Mononuclear cell (primary cell): ENCODE data around the gene FXYD6. TPM values are rescaled to one million over a fixed set of nuclear protein-coding genes. Genes with fewer than 3 reads are reported as not detected.

Experiments used
- H3K27me3 ChIP-seq: 2 replicates; pipeline ENCODE4 v1.6.0; 2011; ENCODE audit warnings: low read length, control low read depth; ENCODE audit not compliant: insufficient read depth
- H3K4me1 ChIP-seq: 2 replicates; pipeline ENCODE4 v1.5.1; 2011; ENCODE audit warnings: mild to moderate bottlenecking, low read length, control low read depth; ENCODE audit not compliant: insufficient read depth
- H3K4me3 ChIP-seq: 2 replicates; pipeline ENCODE4 v1.5.1; 2011; ENCODE audit warnings: mild to moderate bottlenecking, low read length, moderate library complexity
- H3K9me3 ChIP-seq: 2 replicates; pipeline ENCODE4 v1.5.1; 2011; ENCODE audit warnings: low read depth, mild to moderate bottlenecking, control low read depth, low read length
- total RNA-seq: library from RNA; depleted of rRNA; stranded (reverse); fragments of >200 nt; gene quantifications from one replicate; pipeline ENCODE4 v1.2.3, GENCODE V29; 2012

The FXYD6 gene
- total RNA-seq, 1 donor, result 12.1 TPM

DNA sequence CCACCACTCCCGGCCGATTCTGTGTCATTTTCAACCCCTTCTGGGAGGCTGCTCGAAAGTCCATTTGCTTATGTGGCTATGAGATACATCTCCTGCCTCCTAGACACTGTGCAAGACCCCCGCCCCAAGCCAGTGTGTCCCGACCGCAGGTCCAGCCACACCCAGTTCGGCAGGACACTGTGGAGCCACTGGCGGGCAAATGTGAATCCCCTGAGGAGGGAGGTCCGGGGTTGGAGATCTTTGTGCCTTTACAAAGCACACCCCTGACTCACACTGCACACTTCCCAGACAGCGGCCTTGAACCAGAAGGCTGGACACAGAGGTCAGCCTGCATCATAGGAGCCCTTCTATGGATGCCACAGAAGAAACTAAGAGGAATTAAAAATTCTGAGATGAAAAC, 17.4 kb downstream of the FXYD6 start:
- no peaks in the 10 kb centered on the region for H3K27me3 ChIP-seq
- peaks cover 13% of the 10 kb centered on the region for H3K4me1 ChIP-seq
- no peaks in the 10 kb centered on the region for H3K9me3 ChIP-seq
- no peak overlapping the region for H3K4me3 ChIP-seq

DNA sequence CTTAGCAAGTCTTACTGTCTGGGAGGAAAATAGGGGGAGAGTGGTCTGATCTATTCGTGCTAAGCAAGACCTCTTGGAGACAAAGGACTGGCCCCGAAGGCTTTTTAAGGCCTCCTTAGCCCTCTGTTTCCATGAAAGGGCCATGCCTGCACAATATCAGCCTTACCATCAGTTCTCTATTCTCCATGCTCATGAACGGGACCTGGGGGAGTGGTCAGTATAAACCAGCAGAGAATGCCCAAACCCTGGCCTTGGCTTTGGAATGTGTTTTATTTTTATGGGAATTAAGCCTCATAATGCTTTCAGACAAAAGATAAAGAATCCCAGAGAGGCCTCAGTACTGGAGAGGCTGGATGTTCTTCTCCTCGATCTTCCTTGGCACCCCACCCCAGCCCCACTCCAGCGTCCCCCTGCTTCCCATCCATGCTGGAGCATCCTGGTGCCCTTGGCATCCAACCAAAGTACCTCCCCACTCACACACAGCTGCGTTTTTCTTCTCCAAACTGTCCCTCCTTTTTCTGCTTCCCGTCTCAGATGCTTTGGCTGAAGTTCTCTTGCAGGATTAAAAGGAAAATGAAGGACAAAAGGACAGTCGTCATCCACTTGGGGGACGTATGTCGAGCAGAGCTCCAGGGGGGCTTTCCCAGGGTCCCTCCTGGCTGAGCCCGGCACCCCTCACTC, 18.6 kb downstream of the FXYD6 start:
- H3K4me3 ChIP-seq, result no peak overlapping the region
- peaks cover 2% of the 10 kb centered on the region for H3K9me3 ChIP-seq
- peaks cover 13% of the 10 kb centered on the region for H3K4me1 ChIP-seq
- H3K27me3 ChIP-seq, result peaks cover 3% of the 10 kb centered on the region

DNA sequence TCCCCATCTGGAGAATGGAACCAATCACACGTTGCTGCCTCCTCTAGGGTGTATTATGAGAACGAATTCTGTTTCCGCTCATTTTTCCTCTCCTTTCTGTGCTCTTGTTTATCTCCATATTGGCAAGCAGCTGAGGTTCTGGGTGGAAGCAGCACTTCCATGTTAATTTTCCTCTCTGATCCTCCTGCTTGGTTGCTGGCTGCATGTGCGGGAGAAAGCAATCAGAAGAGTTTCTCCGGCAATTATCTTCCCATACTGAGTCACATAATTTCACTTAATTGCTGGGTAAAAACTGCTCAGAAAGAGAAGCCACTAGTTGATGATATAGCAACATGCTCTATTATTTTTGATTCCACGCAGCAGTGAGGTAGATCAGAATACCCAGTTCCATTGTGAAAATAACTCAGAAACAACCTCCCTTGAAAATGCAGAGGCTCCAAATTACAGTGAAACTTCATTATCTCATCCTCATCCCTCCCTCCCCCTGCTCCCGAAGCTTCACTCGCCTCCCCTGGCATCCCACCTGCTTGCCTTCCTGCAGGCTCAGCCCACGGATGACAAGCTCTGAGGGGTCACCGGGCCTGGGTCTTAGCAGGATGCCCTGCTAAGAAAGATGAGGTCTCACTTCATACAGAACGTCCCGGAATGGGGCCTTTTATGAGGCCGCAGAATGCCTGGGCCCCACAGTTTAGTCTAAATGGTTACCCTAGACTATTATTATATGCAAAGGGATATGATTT, 20.4 kb downstream of the FXYD6 start:
- H3K4me1 ChIP-seq, result peaks cover 8% of the 10 kb centered on the region
- peaks cover 4% of the 10 kb centered on the region for H3K27me3 ChIP-seq
- H3K4me3 ChIP-seq, result no peak overlapping the region
- peaks cover 8% of the 10 kb centered on the region for H3K9me3 ChIP-seq

DNA sequence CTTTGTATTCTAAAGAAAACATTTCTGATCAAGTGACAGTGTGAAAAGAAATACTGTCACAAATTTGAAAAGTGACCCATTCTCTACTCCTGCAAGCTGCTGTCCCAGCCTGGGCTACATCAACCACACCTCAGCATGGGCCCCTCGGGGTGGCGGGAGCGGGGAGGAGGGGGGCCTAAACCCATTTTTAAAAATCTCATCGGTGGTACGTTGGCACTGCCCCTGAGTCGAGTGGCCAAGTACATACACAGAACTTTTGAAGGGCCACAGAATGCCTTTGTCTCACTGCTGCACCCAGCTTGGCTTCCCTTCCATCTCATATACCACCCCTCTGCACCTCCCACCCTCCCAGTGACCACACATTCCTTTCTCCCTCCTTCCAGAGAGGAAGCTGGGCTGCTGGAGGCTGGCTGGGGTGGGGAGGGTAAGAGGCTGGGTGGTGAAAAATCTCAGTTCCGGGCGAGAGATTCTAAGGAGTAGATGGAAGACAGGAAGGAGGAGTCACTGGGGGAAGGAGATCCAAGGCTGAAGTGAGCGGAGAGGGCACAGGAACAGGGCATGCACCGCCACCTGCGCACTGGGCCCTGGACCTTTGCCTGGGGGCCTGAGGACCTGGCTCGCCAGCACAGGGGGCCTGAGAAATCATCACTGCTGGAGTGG, 21.1 kb downstream of the FXYD6 start:
- Histone ChIP-seq H3K27me3 (peaks cover 6% of the 10 kb centered on the region), H3K4me3 (no peak overlapping the region), H3K9me3 (peaks cover 8% of the 10 kb centered on the region), H3K4me1 (peaks cover 8% of the 10 kb centered on the region)

DNA sequence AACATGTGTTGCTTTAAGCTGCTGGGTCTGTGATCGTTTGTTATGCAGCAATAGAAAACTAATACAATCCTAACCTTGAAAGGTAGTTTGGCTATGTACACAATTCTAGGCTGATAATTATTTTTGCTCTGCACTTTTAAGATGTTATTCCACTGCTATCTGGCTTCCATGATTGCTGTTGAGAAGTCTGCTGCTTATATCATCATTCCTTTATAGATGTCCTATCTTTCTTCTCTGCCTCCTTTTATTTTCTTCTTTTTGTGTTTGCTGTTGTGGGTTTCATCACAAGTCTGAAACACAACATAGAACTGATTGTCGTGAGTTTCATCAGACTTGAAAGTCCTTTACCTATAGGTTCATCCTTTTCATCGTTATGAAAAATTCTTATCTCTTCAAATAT, 24.1 kb downstream of the FXYD6 start:
- no peak overlapping the region for H3K4me3 ChIP-seq
- peaks cover 4% of the 10 kb centered on the region for H3K4me1 ChIP-seq
- peaks cover 8% of the 10 kb centered on the region for H3K9me3 ChIP-seq
- peaks cover 6% of the 10 kb centered on the region for H3K27me3 ChIP-seq

DNA sequence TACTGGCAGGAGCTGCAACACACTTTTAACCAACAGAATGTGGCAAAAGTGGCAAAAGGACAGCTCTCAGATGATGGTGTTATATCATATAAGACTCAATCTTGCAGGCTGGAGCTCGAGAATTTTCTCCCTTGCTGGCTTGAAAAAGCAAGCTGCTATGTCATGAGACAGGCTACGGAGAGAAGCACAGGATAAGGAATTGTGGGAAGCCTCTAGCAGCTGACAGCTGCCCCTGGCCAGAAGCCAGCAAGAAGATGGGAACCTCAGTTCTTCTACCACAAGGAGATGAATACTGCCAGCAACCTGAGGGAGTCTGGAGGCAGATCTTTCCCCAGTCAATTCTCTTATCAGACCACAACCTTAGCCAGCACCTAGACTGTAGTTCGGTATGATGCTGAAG, 24.6 kb downstream of the FXYD6 start:
- no peaks in the 10 kb centered on the region for H3K4me1 ChIP-seq
- H3K9me3 ChIP-seq, result peaks cover 8% of the 10 kb centered on the region
- peaks cover 6% of the 10 kb centered on the region for H3K27me3 ChIP-seq
- no peak overlapping the region for H3K4me3 ChIP-seq

DNA sequence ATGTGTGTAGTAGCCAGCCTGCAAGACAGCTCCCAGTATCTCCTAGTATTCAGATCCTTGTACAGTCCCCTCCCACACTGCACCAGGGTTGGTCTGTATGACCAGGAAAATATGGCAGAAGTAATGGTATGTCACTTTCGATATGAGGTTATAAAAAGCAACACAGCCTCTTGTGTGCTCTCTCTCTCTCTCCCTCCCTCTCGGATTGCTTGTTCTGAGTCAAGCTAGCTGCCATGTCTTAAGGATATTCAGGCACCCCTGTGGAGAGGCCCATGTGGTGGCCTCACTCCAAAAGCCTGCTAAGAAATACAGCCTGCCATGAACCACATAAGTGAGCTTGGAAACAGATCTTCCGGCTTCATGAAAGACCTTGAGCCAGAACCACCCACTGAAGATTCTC, 25.4 kb downstream of the FXYD6 start:
- no peaks in the 10 kb centered on the region for H3K4me1 ChIP-seq
- peaks cover 6% of the 10 kb centered on the region for H3K27me3 ChIP-seq
- peaks cover 8% of the 10 kb centered on the region for H3K9me3 ChIP-seq
- H3K4me3 ChIP-seq, result no peak overlapping the region

DNA sequence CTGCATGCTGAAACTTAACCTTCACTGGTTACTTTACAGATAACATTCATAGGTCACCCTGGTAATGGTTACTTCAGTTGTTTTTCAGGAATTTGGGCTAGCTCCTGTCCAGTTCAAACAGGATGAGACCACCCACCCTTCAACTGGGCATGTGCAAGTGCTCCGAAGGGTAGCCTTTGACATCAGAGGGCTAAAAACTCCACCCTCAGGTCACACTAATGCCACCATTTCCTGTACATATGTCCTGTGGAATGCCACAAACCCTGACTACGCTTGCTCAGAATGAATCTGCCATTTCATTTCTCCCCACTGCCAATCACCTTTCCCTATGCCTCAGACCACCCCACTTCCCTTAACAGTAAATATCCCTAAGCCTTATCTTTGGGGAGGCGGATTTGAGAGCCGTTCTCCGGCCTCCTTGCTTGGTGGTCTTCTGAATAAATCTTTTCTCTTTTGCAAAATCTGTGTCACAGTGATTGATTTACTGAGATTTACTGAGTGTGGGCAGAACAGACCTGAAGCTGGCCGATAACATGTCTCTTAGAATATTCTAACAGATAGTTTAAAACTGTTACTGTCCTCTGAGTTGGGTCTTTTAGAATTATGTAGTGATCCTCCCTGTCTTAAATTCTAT, 26.6 kb downstream of the FXYD6 start:
- no peaks in the 10 kb centered on the region for H3K4me1 ChIP-seq
- H3K4me3 ChIP-seq, result no peak overlapping the region
- H3K27me3 ChIP-seq, result peaks cover 6% of the 10 kb centered on the region
- peaks cover 8% of the 10 kb centered on the region for H3K9me3 ChIP-seq

DNA sequence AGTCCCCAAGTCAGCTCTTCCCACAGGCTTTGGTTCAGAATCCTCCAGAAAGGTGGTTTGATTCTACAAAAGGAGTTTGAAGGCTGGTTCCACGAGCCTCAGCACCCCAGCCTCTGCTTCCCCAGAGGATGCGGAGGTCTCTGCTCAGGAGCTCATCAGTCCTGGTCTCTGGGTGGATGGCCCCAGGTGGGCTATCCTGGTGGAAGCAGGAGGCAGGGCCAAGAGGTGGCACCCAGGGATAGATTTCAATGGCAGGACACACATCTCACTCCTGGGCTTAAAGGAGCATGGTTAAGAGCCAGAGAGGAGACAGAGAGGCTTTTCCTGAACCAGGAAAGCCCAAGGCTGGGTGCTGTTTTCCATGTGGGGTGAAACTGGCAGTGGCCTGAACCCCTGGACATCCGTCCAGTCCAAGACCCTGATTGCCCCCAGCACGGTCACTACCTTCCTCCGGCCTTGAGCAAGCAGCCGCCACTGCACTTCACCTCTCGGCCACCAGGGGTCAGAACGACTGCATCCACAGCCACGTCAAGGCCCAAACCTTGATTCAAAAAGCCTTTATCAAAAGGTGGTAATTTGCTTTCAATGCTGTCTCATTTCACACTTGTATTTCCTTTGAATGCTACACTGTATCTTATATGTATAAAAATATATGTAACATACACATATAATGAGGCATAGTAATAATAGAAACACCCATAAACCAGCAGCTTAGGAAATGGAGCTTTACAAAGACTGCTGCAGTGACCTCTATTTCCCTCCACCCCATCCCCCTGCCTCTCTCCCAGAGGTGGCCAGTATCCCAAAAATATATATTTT, 32.6 kb downstream of the FXYD6 start:
- Histone ChIP-seq H3K9me3 (no peaks in the 10 kb centered on the region), H3K4me1 (peaks cover 52% of the 10 kb centered on the region), H3K27me3 (no peaks in the 10 kb centered on the region), H3K4me3 (no peak overlapping the region)

DNA sequence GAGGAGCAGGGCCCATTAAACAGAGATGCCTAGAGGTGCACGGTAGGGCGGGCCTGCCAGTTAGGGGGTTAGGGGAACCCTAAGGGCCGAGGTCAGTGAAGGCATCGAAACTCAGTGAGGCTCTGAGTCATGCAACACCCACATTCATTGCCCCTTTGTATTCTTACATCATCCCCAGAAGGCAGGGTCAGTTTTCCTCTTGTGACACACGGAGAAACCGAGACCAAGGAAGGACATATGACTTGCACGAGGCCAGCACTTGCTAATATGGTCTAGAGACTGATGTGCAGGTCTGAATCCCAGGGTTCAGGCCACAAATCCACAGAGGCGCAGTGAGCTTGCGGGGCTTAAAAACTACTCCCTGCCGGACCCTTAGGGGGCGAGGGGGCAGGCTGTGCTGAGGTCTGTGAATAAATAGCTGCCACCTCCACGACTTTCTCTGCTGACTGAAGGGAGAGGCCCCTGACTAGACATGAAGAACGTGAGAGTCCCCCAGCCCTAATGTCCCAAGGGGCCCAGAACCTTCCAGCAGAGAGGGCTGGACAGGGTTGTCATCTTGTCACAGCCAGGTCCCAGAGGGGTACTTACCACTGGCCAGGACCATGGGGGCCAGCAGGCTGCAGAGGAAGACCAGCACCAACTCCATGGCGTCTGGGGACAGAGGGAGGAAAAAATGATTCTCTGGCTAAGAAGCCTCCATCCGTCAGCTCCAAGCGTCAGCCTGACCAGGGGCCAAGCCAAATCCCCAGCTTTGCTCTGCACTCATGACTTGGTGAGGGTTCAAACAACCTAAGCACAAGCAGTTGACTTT, 34.1 kb downstream of the FXYD6 start:
- Histone ChIP-seq H3K4me3 (no peak overlapping the region), H3K27me3 (no peaks in the 10 kb centered on the region), H3K4me1 (peaks cover 65% of the 10 kb centered on the region), H3K9me3 (no peaks in the 10 kb centered on the region)

DNA sequence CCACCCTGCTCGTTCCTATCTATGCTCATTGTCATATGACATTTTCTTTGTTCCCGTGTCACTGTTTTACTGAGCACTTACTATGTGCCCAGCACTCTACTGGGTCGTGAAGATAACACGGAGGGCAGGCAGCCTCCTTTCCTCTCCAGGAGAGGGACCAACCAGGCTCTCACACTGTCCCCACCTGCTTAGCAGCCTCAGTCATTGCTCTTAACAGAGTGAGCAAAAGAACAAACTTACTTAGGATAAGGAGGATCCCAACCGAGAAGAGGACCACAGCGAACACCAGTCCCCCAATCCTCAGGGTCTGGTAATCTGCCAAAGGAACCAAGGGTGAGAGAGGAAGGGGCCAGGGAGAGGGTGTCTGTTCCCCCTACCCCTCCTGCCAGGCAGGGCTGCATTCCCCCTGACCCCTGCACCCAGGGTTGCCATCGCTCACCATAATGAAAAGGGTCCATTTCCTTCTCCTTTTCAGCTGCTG, 34.9 kb downstream of the FXYD6 start:
- Histone ChIP-seq H3K27me3 (no peaks in the 10 kb centered on the region), H3K4me3 (no peak overlapping the region), H3K9me3 (no peaks in the 10 kb centered on the region), H3K4me1 (peaks cover 73% of the 10 kb centered on the region)

DNA sequence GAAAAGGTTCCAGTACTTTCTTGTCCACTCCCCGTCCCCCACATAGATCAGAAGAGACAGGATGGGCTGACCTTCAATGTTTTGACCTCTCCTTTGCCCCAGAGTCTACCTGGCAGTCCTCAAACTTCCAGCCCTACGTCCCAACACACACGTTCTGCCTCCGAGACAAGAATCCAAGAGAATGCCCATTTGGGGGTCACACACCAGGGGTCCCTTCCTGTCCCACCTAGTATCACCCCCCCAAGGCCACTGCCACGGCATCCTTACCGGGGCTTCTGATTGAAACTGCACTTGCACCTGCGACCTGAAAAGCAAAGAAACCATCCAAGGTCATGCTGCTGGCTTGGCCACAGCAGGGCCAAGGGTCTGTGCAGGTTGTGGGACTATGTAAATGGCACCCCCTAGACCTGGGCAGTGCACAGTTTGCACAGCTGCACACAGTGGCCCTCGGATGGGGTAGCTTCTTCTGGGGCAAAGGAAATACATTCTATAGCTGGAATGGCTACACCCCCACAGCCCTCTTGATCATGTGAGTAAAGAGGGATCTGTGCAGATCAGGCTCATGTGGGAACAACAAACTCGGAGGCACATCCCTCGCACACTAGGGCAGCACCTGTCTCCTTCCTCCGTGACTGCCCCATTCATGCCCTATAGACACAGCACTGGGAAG, 35.4 kb downstream of the FXYD6 start:
- peaks cover 79% of the 10 kb centered on the region for H3K4me1 ChIP-seq
- no peaks in the 10 kb centered on the region for H3K9me3 ChIP-seq
- no peaks in the 10 kb centered on the region for H3K27me3 ChIP-seq
- no peak overlapping the region for H3K4me3 ChIP-seq

DNA sequence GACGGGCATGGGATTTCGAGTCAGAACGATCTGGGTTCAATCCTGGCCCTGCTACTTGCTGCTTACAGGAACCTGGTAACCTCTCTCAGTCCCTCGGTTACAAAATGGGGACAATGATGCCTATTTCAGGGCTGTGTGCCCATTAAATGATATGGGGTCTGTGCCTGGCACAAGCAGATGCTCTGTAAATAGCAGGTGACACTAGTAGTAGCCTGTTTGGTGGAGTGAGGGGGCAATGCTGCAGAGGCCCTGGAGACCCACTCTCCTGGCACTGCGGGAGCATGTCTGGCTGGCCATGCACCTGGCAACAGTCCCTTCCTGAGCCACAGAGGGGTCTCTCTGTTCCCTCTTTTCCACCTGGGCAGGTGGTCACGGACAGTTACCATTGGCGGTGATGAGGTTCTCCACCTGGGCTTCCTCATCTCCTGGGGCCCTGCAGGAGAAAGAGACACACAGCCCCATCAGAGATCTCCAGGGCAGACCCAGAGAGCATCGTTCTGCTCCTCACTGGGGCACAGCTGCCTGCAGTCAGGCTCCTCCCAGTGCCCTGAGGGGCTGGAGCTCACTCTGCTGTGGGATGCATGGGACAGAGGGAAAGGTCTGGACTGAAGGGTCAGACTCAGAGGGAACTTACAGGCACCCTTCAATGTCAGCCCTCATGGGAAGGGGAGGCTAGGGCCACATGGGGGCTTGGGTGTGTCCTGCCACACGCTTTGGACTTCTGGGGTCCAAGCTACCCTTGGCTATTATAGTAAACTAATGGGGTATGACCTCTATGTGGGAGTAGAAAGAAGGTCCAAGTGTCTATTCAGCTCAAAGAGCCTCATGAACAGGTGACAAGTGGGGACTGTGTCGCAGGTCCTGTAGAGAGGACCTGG, 36.3 kb downstream of the FXYD6 start:
- Histone ChIP-seq H3K27me3 (no peaks in the 10 kb centered on the region), H3K4me1 (peaks cover 87% of the 10 kb centered on the region), H3K9me3 (no peaks in the 10 kb centered on the region), H3K4me3 (no peak overlapping the region)
